ENCODE data around the gene TGFB1. TPM values are rescaled to one million over a fixed set of nuclear protein-coding genes. Genes with fewer than 3 reads are reported as not detected.

Gene TGFB1
- total and polyA plus RNA-seq, 2 of the 13 experiments (the other 11 are each of a cell fraction or from before 2014, with no cell fraction given) = 4.1 to 5.4 TPM

DNA sequence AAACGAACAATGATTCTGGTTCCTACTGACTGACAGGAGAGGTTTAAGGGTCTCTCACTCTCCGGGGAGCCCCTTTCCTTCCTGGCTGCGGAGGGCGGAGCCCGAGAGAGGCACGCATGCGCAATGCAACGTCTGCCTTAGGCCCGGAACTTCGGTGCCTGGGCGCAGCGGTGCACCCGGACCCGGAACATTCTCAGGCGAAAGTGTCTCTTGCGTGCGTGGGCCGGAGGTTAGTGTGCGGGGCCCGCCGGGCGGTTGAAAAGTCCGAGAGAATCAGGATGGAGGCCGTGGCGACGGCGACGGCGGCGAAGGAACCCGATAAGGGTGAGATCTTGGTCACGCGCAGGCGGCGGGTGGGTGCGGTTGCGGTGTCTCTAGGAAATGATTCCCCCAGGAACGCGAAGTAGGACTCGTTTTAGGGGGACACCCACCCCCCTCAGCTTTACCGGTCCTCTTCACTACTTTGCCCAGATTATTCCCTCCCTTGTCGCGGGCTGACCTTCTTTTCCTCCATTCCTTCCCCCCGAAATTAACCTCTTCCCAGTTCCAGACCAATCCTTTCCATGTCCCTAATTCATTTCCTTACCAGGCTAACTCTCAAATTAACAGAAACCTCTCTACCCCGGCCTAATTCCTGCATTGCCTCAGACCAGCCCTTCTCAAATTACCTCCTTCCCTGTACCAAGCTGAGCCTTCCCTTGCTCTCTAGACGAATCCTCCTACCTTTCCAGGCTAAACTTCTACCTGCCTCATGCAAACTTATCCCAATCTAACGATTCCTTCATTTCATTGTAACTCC is 43.5 kb downstream of the TGFB1 start, which contains the start of gene CCDC97:
TSS of gene CCDC97 (plus strand) at position 140 of the 799 bp plus-strand sequence. CDS start at position 279, 139 bp downstream.
- under 1% methylated on average over 15 of the region's 47 CpGs for WGBS (ENCODE audit: low lambda C conversion rate)
- H3K27ac ChIP-seq (ENCODE audit: extremely low read length, insufficient read depth, low read length) = peak within 1 kb of the TSS; percentile 91
- in situ Hi-C loops (cut with HindIII; ENCODE audit: extremely low pct_ligation_motif_present, low pct_unique_long_range_greater_than_20kb) = loop anchor here (5.0 kb wide), 1 partner anchor 42 kb away; the partner anchor contains the start of gene TGFB1
- no peaks in the 10 kb centered on the region for H3K27me3 ChIP-seq (ENCODE audit: control insufficient read depth in 1 of 2, insufficient read depth in 2 of 2, low read length in 2 of 2)
- ChIA-PET POLR2A (interaction anchor here (1.1 to 5.3 kb wide), 4 partner anchors 13 to 84 kb away, joined by 3 to 55 read pairs (median 20); partner anchors contain the start of genes HNRNPUL1 and TGFB1), CTCF (ENCODE audit: low intra/inter-chr PET ratio, low total read pairs) (interaction anchor here (1.5 kb wide), 1 partner anchor 105 kb away, joined by 3 read pairs; no protein-coding TSS in a partner anchor)
- H3K4me2 ChIP-seq (ENCODE audit: low read depth, low read length) = peak within 1 kb of the TSS; percentile 84
- peak; percentile 60 for FAIRE-seq
- DNase-seq (ENCODE audit: low spot score) = peak; percentile 75
- intact Hi-C loops (cut with micrococcal nuclease; ENCODE audit: unreplicated experiment) = no loop called here
- H3K4me3 ChIP-seq (replicated peaks in 1 of 3; ENCODE audit: insufficient read depth in 1 of 3, low read depth in 2 of 3, low read length in 3 of 3) = peak within 1 kb of the TSS; percentile 72 to 90 (median 85)
- ATAC-seq = peak; percentile 69
- H3K36me3 ChIP-seq (replicated peaks in 1 of 2; ENCODE audit: control insufficient read depth in 1 of 2, insufficient read depth in 2 of 2, low read length in 2 of 2) = peaks cover 24 to 37% of the 10 kb centered on the region in 2 experiments; a peak in 4 of 5 replicates
- H2AFZ ChIP-seq (ENCODE audit: low read length) = peak within 1 kb of the TSS; percentile 84
- peak within 1 kb of the TSS; percentile 90 for H3K9ac ChIP-seq (ENCODE audit: insufficient read depth, low read depth, low read length)
- H4K20me1 ChIP-seq (ENCODE audit: insufficient read depth, low read length) = no peaks in the 10 kb centered on the region
- TSS peak; percentile 56 for BruUV-seq (replicated peaks)
- no peaks in the 10 kb centered on the region for H3K9me3 ChIP-seq (ENCODE audit: low read length)
- H3K4me1 ChIP-seq (ENCODE audit: insufficient read depth, low read length) = peaks cover 28% of the 10 kb centered on the region
- peaks cover 25% of the 10 kb centered on the region for H3K79me2 ChIP-seq (ENCODE audit: insufficient read depth, low read length)
- TF ChIP-seq ZNF33B (CRISPR knock-in tag; IDR thresholded peaks at IDR 0.05) (0 out of 2 replicates have a peak, but pooled peaks have one; percentile 20), FOXA3 (CRISPR knock-in tag; IDR thresholded peaks at IDR 0.05) (peak; percentile 40; the same call in 1 of the 2 replicates), JUN (CRISPR knock-in tag; IDR thresholded peaks at IDR 0.05) (no peak), HOXD1 (CRISPR knock-in tag; IDR thresholded peaks at IDR 0.05) (0 out of 2 replicates have a peak, but pooled peaks have one; percentile 54), ZNF180 (CRISPR knock-in tag; IDR thresholded peaks at IDR 0.05; ENCODE audit: borderline replicate concordance, low read depth) (peak; percentile 37; the same call in 1 of the 2 replicates), CREB3 (CRISPR knock-in tag; IDR thresholded peaks at IDR 0.05) (no peak), TBX2 (CRISPR knock-in tag; IDR thresholded peaks at IDR 0.05; ENCODE audit: borderline replicate concordance) (peak; percentile 82), ZNF580 (CRISPR knock-in tag; IDR thresholded peaks at IDR 0.05; ENCODE audit: borderline replicate concordance, low read depth) (peak; percentile 73; the same call in 1 of the 2 replicates), REXO4 (CRISPR knock-in tag; IDR thresholded peaks at IDR 0.05; ENCODE audit: borderline replicate concordance) (no peak), CBFB (CRISPR knock-in tag; IDR thresholded peaks at IDR 0.05) (0 out of 2 replicates have a peak, but pooled peaks have one; percentile 64), MAFF (IDR thresholded peaks at IDR 0.05; ENCODE audit: low read depth, low read length) (no peak), ZNF556 (CRISPR knock-in tag; IDR thresholded peaks at IDR 0.05; ENCODE audit: borderline replicate concordance) (no peak; the same call in 1 of the 2 replicates), NAIF1 (CRISPR knock-in tag; IDR thresholded peaks at IDR 0.05; ENCODE audit: borderline replicate concordance) (no peak), ZMAT3 (CRISPR knock-in tag; conservative IDR thresholded peaks at IDR 0.05) (peak; percentile 85; the same call in 1 of the 2 replicates), ZNF24 (IDR thresholded peaks at IDR 0.05) (no peak; the same call in 1 of the 2 replicates), GABPB1 (CRISPR knock-in tag; IDR thresholded peaks at IDR 0.05) (peak; percentile 96), ZNF275 (CRISPR knock-in tag; IDR thresholded peaks at IDR 0.05; ENCODE audit: borderline replicate concordance) (0 out of 2 replicates have a peak, but pooled peaks have one; percentile 29), ZNF44 (CRISPR knock-in tag; IDR thresholded peaks at IDR 0.05) (0 out of 2 replicates have a peak, but pooled peaks have one; percentile 30), PCBP1 (IDR thresholded peaks at IDR 0.05; ENCODE audit: borderline replicate concordance, low read depth, low read length) (peak; percentile 89; the same call in 1 of the 2 replicates)
- TF ChIP-seq, protein P1, sequence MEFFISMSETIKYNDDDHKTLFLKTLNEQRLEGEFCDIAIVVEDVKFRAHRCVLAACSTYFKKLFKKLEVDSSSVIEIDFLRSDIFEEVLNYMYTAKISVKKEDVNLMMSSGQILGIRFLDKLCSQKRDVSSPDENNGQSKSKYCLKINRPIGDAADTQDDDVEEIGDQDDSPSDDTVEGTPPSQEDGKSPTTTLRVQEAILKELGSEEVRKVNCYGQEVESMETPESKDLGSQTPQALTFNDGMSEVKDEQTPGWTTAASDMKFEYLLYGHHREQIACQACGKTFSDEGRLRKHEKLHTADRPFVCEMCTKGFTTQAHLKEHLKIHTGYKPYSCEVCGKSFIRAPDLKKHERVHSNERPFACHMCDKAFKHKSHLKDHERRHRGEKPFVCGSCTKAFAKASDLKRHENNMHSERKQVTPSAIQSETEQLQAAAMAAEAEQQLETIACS (CRISPR knock-in tag; IDR thresholded peaks at IDR 0.05) = 0 out of 2 replicates have a peak, but pooled peaks have one; percentile 23

All from HepG2 (cell line).